KG1 (cell line): ENCODE data around the gene FRAS1.
"Not testable (repeated sequence)": the region's sequence is repeated elsewhere in the genome, so short reads cannot be mapped to it uniquely, and the experiment has no call there.

Experiments used
- DNase-seq: peaks from one replicate; lab custom pipeline; 2025; lab: John Stamatoyannopoulos, UW

FRAS1 gene

GRCh38 chr4:78512357-78512920 lies 455.3 kb downstream of the FRAS1 start:
- DNase-seq, result no peak

DNA sequence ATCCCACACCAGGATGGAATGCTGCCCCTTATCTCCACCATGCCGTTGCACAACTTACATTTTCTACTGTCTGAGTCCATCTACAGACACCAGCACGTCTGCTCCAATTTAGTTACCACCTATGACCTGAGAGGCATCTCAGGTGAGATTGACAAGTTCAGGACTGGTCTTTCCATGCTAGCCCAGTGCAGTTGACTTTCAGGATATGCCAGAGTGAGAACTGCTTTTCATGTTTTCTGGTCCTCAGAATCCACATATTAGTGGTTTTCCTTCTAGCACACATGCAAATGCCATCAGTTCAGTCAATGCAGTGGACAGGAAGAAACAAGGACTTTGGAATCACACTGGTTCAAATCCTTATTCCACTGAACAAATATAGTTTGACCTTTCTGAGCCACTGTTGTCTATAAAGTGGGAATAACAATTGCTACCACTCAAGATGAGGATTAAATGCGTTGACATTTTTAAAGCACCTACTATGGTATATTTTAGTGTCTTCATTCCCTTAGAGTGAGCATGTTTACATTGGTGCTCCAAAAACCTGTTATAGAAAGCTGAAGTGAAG lies 456.4 kb downstream of the FRAS1 start:
- DNase-seq, result no peak

- DNase-seq, result no peak
These were observed 460.0 kb downstream of the FRAS1 start for GRCh38 chr4:78517050-78517652.

- DNase-seq, result no peak
These were observed 461.4 kb downstream of the FRAS1 start for GRCh38 chr4:78518561-78518960.

- DNase-seq, result no peak
These were observed 462.8 kb downstream of the FRAS1 start for GRCh38 chr4:78519962-78520361.

GRCh38 chr4:78520808-78521226 lies 463.7 kb downstream of the FRAS1 start:
- DNase-seq, result no peak

DNA sequence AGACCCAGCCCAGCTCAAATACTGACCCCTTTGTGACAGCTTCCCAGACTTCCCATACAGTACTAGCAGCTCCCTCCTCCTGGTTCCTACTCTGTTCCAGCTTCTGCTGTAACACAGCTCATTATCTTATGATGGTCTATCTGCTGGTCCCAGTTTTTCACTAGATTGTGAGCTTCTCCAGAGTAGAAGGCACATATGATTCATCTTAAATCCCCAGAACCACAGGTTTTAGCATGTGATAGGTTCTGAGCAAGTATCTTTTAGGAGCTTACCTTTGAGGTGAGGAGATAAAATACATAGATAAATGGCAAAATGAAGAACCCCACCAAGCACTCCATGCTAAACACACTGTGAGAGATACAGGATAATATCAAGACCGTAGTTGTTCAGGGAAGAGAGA lies 466.9 kb downstream of the FRAS1 start:
- DNase-seq, result no peak

GRCh38 chr4:78525559-78525958 lies 468.4 kb downstream of the FRAS1 start:
- DNase-seq, result no peak

DNA sequence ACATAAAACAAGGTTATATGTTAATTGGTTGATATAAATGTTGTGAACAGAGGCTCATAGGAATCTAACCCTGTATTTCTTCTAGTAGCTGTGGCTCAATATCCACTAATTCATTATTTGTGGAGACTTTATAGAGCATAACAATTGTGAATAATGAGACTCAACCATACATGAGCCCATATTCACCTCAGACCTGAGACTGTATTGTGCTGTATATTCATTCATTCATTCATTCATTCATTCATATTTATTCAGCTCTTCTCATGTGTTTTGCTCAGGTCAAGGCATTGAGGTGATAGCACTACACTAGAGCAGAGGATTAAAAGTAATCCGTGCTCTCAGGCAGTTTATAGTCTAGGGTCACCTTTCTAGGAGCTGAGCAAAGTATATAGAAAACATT lies 470.0 kb downstream of the FRAS1 start:
- DNase-seq, result no peak

- DNase-seq, result no peak
These were observed 470.4 kb downstream of the FRAS1 start for GRCh38 chr4:78527555-78527954.

DNA sequence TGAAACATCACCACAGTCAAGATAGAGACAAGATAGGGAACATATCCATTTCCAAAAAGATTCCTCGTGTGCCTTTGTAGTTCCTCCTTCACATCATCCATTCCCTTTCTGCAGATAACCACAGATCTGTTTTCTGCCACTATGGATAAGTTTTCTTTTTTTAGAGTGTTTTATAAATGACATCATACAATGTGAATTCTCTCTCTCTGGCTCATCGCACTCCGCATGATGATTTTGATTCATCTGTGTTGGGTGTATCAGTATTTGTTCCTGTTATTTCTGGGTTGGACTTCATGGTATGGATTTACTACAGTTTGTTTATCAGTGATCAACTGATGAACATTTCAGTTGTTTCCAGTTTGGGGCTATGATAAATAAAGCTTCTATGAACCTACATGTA lies 471.2 kb downstream of the FRAS1 start:
- no peak for DNase-seq

GRCh38 chr4:78529569-78530209 lies 472.6 kb downstream of the FRAS1 start:
- DNase-seq, result no peak

DNA sequence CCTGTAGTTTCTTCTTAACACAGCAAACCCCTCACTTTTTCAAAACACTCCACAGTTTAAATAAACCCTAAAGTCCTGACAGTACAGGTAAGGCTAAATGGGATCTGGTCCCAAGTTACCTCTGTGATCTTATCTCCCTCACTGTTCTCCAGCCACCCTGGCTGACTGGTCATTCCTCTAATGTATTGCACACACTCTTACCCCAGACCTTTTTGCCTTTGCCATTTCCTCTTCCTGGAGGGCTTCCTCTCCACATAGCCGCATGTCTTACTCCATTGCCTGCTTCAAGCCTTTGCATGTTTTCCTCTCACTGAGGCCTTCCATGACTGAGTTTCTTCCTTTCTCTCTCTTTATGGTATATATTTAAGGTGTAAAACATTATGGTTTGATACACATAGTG lies 474.9 kb downstream of the FRAS1 start:
- no peak for DNase-seq

DNA sequence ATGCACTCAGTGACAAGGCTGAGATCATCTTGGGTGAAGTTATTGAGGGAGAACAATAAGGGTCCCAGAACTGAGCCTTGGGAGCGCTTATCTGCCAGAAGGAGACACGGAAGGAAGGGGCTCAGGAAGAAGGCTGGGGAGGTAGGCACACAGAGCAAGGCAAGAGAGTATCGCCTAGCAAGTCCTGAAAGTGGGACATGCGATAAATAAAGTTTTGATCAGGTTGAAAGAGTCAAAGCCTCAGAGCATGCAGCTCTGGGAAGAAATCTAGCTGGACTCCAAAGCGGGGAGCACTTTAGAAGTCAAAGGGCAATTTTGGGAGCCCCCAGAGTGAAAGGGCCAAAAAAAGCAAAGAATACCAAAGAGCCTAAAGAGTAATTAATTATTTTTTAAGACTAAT lies 476.7 kb downstream of the FRAS1 start:
- DNase-seq, result no peak

GRCh38 chr4:78534286-78534955 lies 477.3 kb downstream of the FRAS1 start:
- DNase-seq, result no peak

GRCh38 chr4:78542373-78542772 lies 485.2 kb downstream of the FRAS1 start:
- no peak for DNase-seq

DNA sequence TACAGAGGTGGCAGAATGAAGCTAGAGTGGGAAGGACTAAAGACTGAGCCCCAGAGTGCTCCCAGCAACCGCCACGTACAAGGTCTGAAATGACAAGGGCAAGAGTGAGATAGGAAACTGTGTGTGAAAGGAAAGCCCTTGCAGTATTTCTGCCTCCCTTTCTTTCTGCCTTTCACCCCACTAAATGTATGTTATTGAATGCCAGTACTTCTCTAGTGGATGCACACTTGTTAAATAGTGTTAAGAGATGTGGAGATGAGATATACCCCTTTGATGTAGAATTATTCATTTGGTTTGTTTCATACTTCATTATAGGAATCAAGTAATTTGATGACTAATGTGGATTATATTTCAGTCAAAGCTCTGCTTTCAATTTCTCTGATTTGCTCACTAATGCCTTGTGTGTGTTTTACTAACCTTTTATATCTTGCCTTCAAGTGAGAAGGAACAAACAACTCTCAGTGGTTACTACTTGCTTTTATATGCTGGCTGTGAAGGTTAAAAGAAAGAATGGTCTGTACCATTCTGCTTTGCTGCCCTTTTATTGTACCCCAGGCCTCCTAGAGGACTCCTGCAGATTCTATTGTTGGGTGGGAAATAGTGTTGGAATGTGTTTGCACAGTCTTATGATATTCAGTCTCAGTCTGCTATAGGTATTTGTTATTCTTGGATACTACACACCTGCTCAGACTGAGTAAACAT lies 486.5 kb downstream of the FRAS1 start:
- no peak for DNase-seq

- no peak for DNase-seq
These were observed 487.6 kb downstream of the FRAS1 start for GRCh38 chr4:78544678-78545077.

DNA sequence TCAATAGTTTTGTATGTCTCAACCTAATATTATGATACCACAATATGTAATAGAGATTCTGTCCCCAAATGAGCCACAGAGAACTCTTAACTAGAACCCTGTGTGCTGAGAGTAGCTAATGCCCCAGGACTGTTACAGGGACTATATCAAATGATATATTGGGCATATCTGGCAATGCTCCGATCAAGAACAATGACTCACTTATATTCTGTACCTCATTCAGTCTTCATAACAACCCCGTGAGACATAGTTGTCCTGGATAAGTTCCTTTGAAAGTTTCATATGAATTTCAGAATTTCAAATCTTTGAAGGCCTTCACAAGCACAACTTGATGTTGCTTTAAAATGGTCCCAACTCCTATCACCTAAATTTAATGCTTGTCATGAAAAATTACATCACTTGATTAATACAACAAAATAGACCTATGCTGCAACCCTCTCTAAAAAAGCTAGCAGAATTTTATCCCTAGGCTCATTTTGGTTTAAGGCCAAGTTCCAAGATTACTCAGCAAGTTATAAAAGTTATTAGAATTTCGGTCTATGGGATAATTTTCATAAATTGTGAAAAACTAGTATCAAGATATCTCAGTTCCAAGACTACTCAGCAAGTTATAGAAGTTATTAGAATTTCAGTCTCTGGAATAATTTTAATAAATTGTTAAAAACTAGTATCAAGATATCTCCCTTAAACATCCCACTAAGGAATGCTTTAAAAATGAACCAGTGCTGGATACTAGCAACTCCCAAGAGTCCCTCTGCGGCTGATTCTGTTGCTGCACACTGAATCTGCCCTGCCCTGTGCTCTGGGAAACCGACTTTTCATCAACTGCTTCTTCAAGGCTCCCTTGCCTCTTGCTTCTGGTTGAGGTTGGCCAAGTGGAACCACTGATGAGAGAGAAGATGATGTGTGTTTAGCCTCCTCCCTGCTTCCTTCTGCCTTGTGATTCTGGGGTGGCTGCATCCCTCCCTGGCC lies 488.4 kb downstream of the FRAS1 start:
- no peak for DNase-seq

- not testable (repeated sequence) for DNase-seq
These were observed 490.8 kb downstream of the FRAS1 start for GRCh38 chr4:78547899-78548298.

DNA sequence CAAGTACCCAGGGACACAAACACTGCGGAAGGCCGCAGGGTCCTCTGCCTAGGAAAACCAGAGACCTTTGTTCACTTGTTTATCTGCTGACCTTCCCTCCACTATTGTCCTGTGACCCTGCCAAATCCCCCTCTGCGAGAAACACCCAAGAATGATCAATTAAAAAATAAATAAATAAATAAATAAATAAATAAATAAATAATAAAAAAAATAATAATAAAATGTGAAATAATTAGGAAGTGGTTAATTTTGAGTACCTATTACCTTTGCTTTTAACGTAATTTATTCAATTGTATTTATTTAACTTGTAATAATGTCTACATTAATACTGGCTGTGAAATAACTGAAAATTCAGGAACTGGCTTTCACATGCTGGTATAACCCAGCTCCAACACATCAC lies 491.8 kb downstream of the FRAS1 start:
- not testable (repeated sequence) for DNase-seq
